Ovary (tissue), 9 donors: ENCODE data around the gene SGPP1. TPM values are rescaled to one million over a fixed set of nuclear protein-coding genes. Genes with fewer than 3 reads are reported as not detected.
"Not testable (repeated sequence)": the region's sequence is repeated elsewhere in the genome, so short reads cannot be mapped to it uniquely, and the experiment has no call there.

ENCODE experiments used
- DNase-seq, 5 donors: peaks; one replicate each; pipeline ENCODE4 v3.0.0-alpha.2; 2019 to 2020
- H3K27ac ChIP-seq, 2 donors: fragments of 200-600 bp; one replicate each; pipeline versions ENCODE4 v1.5.1 to v1.8.0; 2019 to 2022
- H3K27me3 ChIP-seq: fragments of 200-600 bp; one replicate; pipeline ENCODE4 v1.8.0; 2022
- H3K36me3 ChIP-seq: fragments of 200-600 bp; sonication (generic); one replicate; pipeline ENCODE4 v1.5.1; 2019
- H3K4me1 ChIP-seq: one replicate; pipeline ENCODE4 v1.8.1; 2013; ENCODE audit warnings: mild to moderate bottlenecking, moderate library complexity; ENCODE audit not compliant: insufficient read depth
- H3K4me3 ChIP-seq: fragments of 200-600 bp; sonication (generic); one replicate; pipeline ENCODE4 v1.5.1; 2017
- H3K9me3 ChIP-seq, 2 donors: fragments of 200-600 bp in 1 of 2; sonication (generic) in 1 of 2; one replicate each; pipeline versions ENCODE4 v1.5.1 to v1.8.1; 2013 to 2019; ENCODE audit warnings: mild to moderate bottlenecking in 1 of 2, moderate library complexity in 1 of 2
- CTCF ChIP-seq, 3 donors: fragments of 450-650 bp in 2 of 3; fragments of 200-600 bp in 1 of 3; IDR thresholded peaks; one replicate each; pipeline versions ENCODE4 v1.5.1 to v1.8.0; 2016 to 2022; ENCODE audit warnings: antibody characterized with exemption in 3 of 3, mild to moderate bottlenecking in 1 of 3
- EP300 ChIP-seq: sonication (generic); formaldehyde crosslinking; IDR thresholded peaks from one replicate; pipeline ENCODE4 v1.6.1; 2017; ENCODE audit warnings: antibody characterized with exemption
- POLR2A ChIP-seq: fragments of 450-650 bp; IDR thresholded peaks from one replicate; pipeline ENCODE4 v1.6.1; 2017; ENCODE audit warnings: antibody characterized with exemption, mild to moderate bottlenecking, moderate library complexity
- WGBS, 3 donors: extraction: QIAGEN DNeasy Blood & Tissue Kit in 1 of 3; methylation state at CpG; one replicate each; pipeline versions ENCODE4 v1.1.5 to v1.1.7; 2013 to 2017; 5-methylcytosine and 5-hydroxymethylcytosine counted together
- intact Hi-C, 4 donors: fragments of 100-400 bp; cut with DNase I; formaldehyde crosslinking; loops; one replicate each; pipeline versions ENCODE4 v1.11.0 to v1.15.1; 2022 to 2023
- polyA plus RNA-seq, 2 donors: library from polyadenylated mRNA; stranded (reverse); fragments of 200-250 nt in 1 of 2; fragments of 350-450 nt in 1 of 2; fragmentation: Illumina TruSeq in 1 of 2; extraction: RNeasy Lipid Tissue Mini Kit (QIAGEN cat#74804) in 1 of 2; gene quantifications; one replicate each; pipeline ENCODE4 v1.2.3, GENCODE V29; 2013 to 2014
- small RNA-seq: library from RNA; depleted of rRNA; stranded (forward); fragments of <200 nt; gene quantifications from one replicate; pipeline ENCODE3, GENCODE V24; 2016
- total RNA-seq, 7 donors: library from RNA; depleted of rRNA in 2 of 7; stranded (reverse); fragments of >200 nt in 2 of 7; fragmentation: NEBNext Ultra II Directional in 3 of 7; extraction: Animal tissue kit (Norgen Biotek cat#: 25700) in 3 of 7; gene quantifications; one replicate each; pipeline versions ENCODE4 v1.1.0 to v1.2.4, GENCODE V29; 2016 to 2023
- donor health status: DM: no; HTN: no; CAD: no; lungs with moderate emphysema.
- donor health status: DM: no; HTN: no; CAD: no.
- donor health status: Bipolar disorder and iron deficiency.
- donor health status: DM: yes; HTN: yes; CAD: no.
- donor health status: DM: no; HTN: no; CAD: no.
- donor health status: DM: yes; HTN: yes; CAD: no.

SGPP1 gene
- total and polyA plus RNA-seq, 9 donors = 7.6 to 18.4 (median 14.4) TPM

DNA sequence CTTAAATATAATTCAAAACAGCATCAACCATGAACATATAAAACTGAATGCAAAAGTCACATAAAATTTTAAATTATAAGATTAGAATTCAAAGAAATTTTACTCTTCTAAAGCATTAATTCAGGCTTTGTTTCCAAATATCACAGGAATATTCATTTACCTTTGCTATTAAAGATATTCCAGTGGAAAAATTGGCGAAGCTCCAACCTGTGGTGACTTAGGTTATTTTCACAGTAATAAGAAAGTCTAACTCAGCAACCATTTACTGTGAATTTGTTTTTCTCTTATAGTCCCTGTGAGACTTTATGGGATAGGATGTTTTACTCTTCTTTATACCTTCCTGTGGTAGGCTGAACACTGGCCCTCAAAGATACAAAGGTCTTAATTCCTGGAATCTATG lies 89.4 kb downstream of the SGPP1 start:
- H3K9me3 ChIP-seq = no peaks in the 10 kb centered on the region
- H3K4me1 ChIP-seq = no peaks in the 10 kb centered on the region
- no peaks in the 10 kb centered on the region for H3K27me3 ChIP-seq
- no peaks in the 10 kb centered on the region for H3K36me3 ChIP-seq
- no peak overlapping the region for H3K4me3 ChIP-seq
- no peak for DNase-seq
- no peak overlapping the region for H3K27ac ChIP-seq
- intact Hi-C loops = no loop called here
- WGBS, 3 donors = 88 to 96% (median 93%) methylated on average over 1 of the region's 1 CpG
- no peak for TF ChIP-seq CTCF (IDR thresholded peaks at IDR 0.05)
- no peak for TF ChIP-seq POLR2A
- no peak for TF ChIP-seq EP300

- H3K36me3 ChIP-seq, H3K9me3 ChIP-seq, DNase-seq, intact Hi-C loops, H3K27me3 ChIP-seq, H3K4me3 ChIP-seq, H3K27ac ChIP-seq, H3K4me1 ChIP-seq: not testable (repeated sequence)
- 84 to 97% (median 96%) methylated on average over 4 of the region's 4 CpGs for WGBS, 3 donors
Observed at GRCh38 chr14:63636094-63636635, 91.7 kb downstream of the SGPP1 start.

Small RNA genes within 50 kb of the gene (small RNA-seq; reads per million reads assigned to genes)
- gene AL161670.1 = not detected
- not detected for gene RF00012
- gene RNU7-116P = not detected

Other genes starting within 250 kb of the SGPP1 start
- gene PPP2R5E, start 184.7 kb downstream of the SGPP1 start, total RNA-seq = 10 to 100 TPM; 16.3 to 44.1 (median 36.2) TPM
- gene PPP2R5E, start 184.7 kb downstream of the SGPP1 start, polyA plus RNA-seq = 10 to 100 TPM in 1 of 2 donors, 1 to 10 TPM in 1; 9.3 to 26.9 TPM
- gene WDR89, start 86.2 kb downstream of the SGPP1 start, total RNA-seq = 10 to 100 TPM in 6 of 7 donors, 1 to 10 TPM in 1; 6.7 to 20.2 (median 13.9) TPM
- gene WDR89, start 86.2 kb downstream of the SGPP1 start, polyA plus RNA-seq = 1 to 10 TPM; 6.8 to 7.3 TPM
- 100 to 1,000 TPM; 106 to 262 (median 191) TPM for gene SYNE2, start 124.9 kb upstream of the SGPP1 start, total RNA-seq
- gene SYNE2, start 124.9 kb upstream of the SGPP1 start, polyA plus RNA-seq = 100 to 1,000 TPM in 1 of 2 donors, 10 to 100 TPM in 1; 65.1 to 121 TPM